Hepatocyte (in vitro differentiated cells): Measurements from ENCODE around the gene FAM107A. TPM values are rescaled to one million over a fixed set of nuclear protein-coding genes. Genes with fewer than 3 reads are reported as not detected.
A peak's percentile ranks its signal among the peaks of the same experiment; 100 is the strongest.
"Not testable (repeated sequence)": the region's sequence is repeated elsewhere in the genome, so short reads cannot be mapped to it uniquely, and the experiment has no call there.

Source experiments
- DNase-seq: peaks from one replicate; pipeline ENCODE4 v3.0.0-alpha.2; 2016; ENCODE audit warnings: low spot score
- H2AFZ ChIP-seq: fragments of 200-600 bp; sonication (generic); 2 replicates; pipeline ENCODE4 v1.6.0; 2016; ENCODE audit warnings: antibody characterized with exemption, mild to moderate bottlenecking
- H3K27ac ChIP-seq: fragments of 200-600 bp; sonication (generic); 2 replicates; pipeline ENCODE4 v1.5.1; 2016; ENCODE audit warnings: mild to moderate bottlenecking
- H3K27me3 ChIP-seq: fragments of 200-600 bp; sonication (generic); 2 replicates; pipeline ENCODE4 v1.6.1; 2016
- H3K36me3 ChIP-seq: fragments of 200-600 bp; sonication (generic); replicated peaks from 2 replicates; pipeline ENCODE4 v1.5.1; 2016; ENCODE audit warnings: low read depth; ENCODE audit not compliant: insufficient read depth
- H3K4me1 ChIP-seq: fragments of 200-600 bp; sonication (generic); 2 replicates; pipeline ENCODE4 v1.5.1; 2016; ENCODE audit warnings: mild to moderate bottlenecking, moderate library complexity; ENCODE audit not compliant: insufficient read depth
- H3K4me2 ChIP-seq: fragments of 200-600 bp; sonication (generic); 2 replicates; pipeline ENCODE4 v1.6.0; 2016
- H3K4me3 ChIP-seq: fragments of 200-600 bp; sonication (generic); 2 replicates; pipeline ENCODE4 v1.5.1; 2016; ENCODE audit warnings: mild to moderate bottlenecking
- H3K79me2 ChIP-seq: fragments of 200-600 bp; sonication (generic); 2 replicates; pipeline ENCODE4 v1.6.0; 2017; ENCODE audit warnings: mild to moderate bottlenecking
- H3K9me2 ChIP-seq: fragments of 200-600 bp; sonication (generic); replicated peaks from 2 replicates; pipeline ENCODE4 v1.6.0; 2017; ENCODE audit warnings: mild to moderate bottlenecking; ENCODE audit not compliant: insufficient read depth
- H3K9me3 ChIP-seq: fragments of 200-600 bp; sonication (generic); 2 replicates; pipeline ENCODE4 v1.5.1; 2016; ENCODE audit warnings: low read depth, mild to moderate bottlenecking
- H4K20me1 ChIP-seq: fragments of 200-600 bp; sonication (generic); 2 replicates; pipeline ENCODE4 v1.6.0; 2016; ENCODE audit warnings: mild to moderate bottlenecking; ENCODE audit not compliant: insufficient read depth, poor library complexity, severe bottlenecking
- CTCF ChIP-seq: fragments of 200-600 bp; sonication (generic); IDR thresholded peaks from 2 replicates; pipeline ENCODE4 v1.5.1; 2016; ENCODE audit warnings: antibody characterized with exemption, mild to moderate bottlenecking; ENCODE audit not compliant: poor library complexity
- EZH2 ChIP-seq: fragments of 200-600 bp; sonication (generic); IDR thresholded peaks from 2 replicates; pipeline ENCODE4 v1.6.1; 2016; ENCODE audit warnings: antibody characterized with exemption, mild to moderate bottlenecking, borderline replicate concordance
- EZH2phosphoT487 ChIP-seq: fragments of 200-600 bp; sonication (generic); IDR thresholded peaks from one replicate; pipeline ENCODE4 v1.6.1; 2018; ENCODE audit warnings: antibody characterized with exemption, mild to moderate bottlenecking, low read depth, moderate library complexity; ENCODE audit not compliant: unreplicated experiment, severe bottlenecking
- WGBS: methylation state at CpG from one replicate; pipeline ENCODE4 v1.1.6; 2016; ENCODE audit warnings: low lambda C conversion rate; ENCODE audit errors: missing lambda C conversion rate; 5-methylcytosine and 5-hydroxymethylcytosine counted together
- polyA plus RNA-seq: library from polyadenylated mRNA; unstranded; fragments of >200 nt; fragmentation: Nextera tagmentation; extraction: Ambion mirVana; gene quantifications from 2 replicates; pipeline ENCODE4 v1.2.1, GENCODE V29; 2016
- total RNA-seq: library from RNA; depleted of rRNA; stranded (reverse); fragments of >200 nt; gene quantifications from 2 replicates; pipeline ENCODE4 v1.2.3, GENCODE V29; 2014

The FAM107A gene
- total and polyA plus RNA-seq, 2 experiments from 2014 or later, result 0.40 to 0.93 TPM

- WGBS, result 80% methylated on average over 15 of the region's 15 CpGs
- Histone ChIP-seq H3K9me2 (no peaks in the 10 kb centered on the region), H4K20me1 (no peaks in the 10 kb centered on the region), H3K4me1 (peaks cover 6% of the 10 kb centered on the region), H2AFZ (no peak overlapping the region), H3K79me2 (no peaks in the 10 kb centered on the region), H3K4me2 (no peak overlapping the region), H3K9me3 (no peaks in the 10 kb centered on the region), H3K27me3 (no peaks in the 10 kb centered on the region), H3K36me3 (no peaks in the 10 kb centered on the region), H3K27ac (no peak overlapping the region), H3K4me3 (no peak overlapping the region)
- peak; percentile 54 for DNase-seq
- TF ChIP-seq CTCF (peak; percentile 44), EZH2 (no peak)
Observed at GRCh38 chr3:58529516-58530353, 47.5 kb downstream of the FAM107A start.

- H3K36me3 ChIP-seq, result no peaks in the 10 kb centered on the region
- H2AFZ ChIP-seq, result no peak overlapping the region
- TF ChIP-seq EZH2 (no peak), EZH2phosphoT487 (no peak), CTCF (no peak)
Observed at GRCh38 chr3:58528629-58529028, 48.6 kb downstream of the FAM107A start.

GRCh38 chr3:58527440-58527839 is 49.8 kb downstream of the FAM107A start:
- H3K79me2 ChIP-seq, H3K27me3 ChIP-seq, H3K27ac ChIP-seq, H3K36me3 ChIP-seq, H3K4me2 ChIP-seq, H3K9me3 ChIP-seq, H2AFZ ChIP-seq, H4K20me1 ChIP-seq, H3K9me2 ChIP-seq, H3K4me3 ChIP-seq, DNase-seq: not testable (repeated sequence)
- H3K4me1 ChIP-seq, result peaks cover 18% of the 10 kb centered on the region
- WGBS, result 90% methylated on average over 3 of the region's 3 CpGs

More at GRCh38 chr3:58528629-58529028, 48.6 kb downstream of the FAM107A start:
- 80% methylated on average over 3 of the region's 6 CpGs for WGBS
- peak; percentile 50 for DNase-seq
- no peak overlapping the region for H3K4me2 ChIP-seq
- no peak overlapping the region for H3K27ac ChIP-seq
- H3K4me1 ChIP-seq, result peaks cover 7% of the 10 kb centered on the region
- no peaks in the 10 kb centered on the region for H3K9me3 ChIP-seq
- no peaks in the 10 kb centered on the region for H3K9me2 ChIP-seq
- H3K27me3 ChIP-seq, result no peaks in the 10 kb centered on the region
- H3K79me2 ChIP-seq, result no peaks in the 10 kb centered on the region
- H3K4me3 ChIP-seq, result no peak overlapping the region
- H4K20me1 ChIP-seq, result no peaks in the 10 kb centered on the region

GRCh38 chr3:58526515-58526957 is 50.7 kb downstream of the FAM107A start:
- peaks cover 27% of the 10 kb centered on the region for H3K4me1 ChIP-seq
- H3K9me2 ChIP-seq, result no peaks in the 10 kb centered on the region
- H4K20me1 ChIP-seq, result no peaks in the 10 kb centered on the region
- H3K79me2 ChIP-seq, result no peaks in the 10 kb centered on the region
- H3K4me3 ChIP-seq, result no peak overlapping the region
- TF ChIP-seq EZH2phosphoT487 (no peak), CTCF (no peak), EZH2 (no peak)
- H3K36me3 ChIP-seq, result no peaks in the 10 kb centered on the region
- H2AFZ ChIP-seq, result no peak overlapping the region
- DNase-seq, result peak; percentile 65
- no peaks in the 10 kb centered on the region for H3K9me3 ChIP-seq
- 78% methylated on average over 7 of the region's 7 CpGs for WGBS
- H3K4me2 ChIP-seq, result no peak overlapping the region
- H3K27ac ChIP-seq, result no peak overlapping the region
- H3K27me3 ChIP-seq, result no peaks in the 10 kb centered on the region
